Measurements from ENCODE around the gene SOX9.

SOX9 gene

GRCh38 chr17:72115781-72116525 is 4.9 kb upstream of the SOX9 start:
- POLR2A ChIA-PET = no interaction called here
- CTCF ChIA-PET = interaction anchor here (0.9 to 1.3 kb wide), 4 partner anchors 12 to 91 kb away, joined by 3 to 4 read pairs (median 3); no protein-coding TSS in a partner anchor
- peak; percentile 31 for DNase-seq (ENCODE audit: extremely low spot score)
- TF ChIP-seq, protein P1, sequence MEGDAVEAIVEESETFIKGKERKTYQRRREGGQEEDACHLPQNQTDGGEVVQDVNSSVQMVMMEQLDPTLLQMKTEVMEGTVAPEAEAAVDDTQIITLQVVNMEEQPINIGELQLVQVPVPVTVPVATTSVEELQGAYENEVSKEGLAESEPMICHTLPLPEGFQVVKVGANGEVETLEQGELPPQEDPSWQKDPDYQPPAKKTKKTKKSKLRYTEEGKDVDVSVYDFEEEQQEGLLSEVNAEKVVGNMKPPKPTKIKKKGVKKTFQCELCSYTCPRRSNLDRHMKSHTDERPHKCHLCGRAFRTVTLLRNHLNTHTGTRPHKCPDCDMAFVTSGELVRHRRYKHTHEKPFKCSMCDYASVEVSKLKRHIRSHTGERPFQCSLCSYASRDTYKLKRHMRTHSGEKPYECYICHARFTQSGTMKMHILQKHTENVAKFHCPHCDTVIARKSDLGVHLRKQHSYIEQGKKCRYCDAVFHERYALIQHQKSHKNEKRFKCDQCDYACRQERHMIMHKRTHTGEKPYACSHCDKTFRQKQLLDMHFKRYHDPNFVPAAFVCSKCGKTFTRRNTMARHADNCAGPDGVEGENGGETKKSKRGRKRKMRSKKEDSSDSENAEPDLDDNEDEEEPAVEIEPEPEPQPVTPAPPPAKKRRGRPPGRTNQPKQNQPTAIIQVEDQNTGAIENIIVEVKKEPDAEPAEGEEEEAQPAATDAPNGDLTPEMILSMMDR (IDR thresholded peaks at IDR 0.05; ENCODE audit: control extremely low read depth, extremely low read depth, low read depth, missing control alignments) = no peak

DNA sequence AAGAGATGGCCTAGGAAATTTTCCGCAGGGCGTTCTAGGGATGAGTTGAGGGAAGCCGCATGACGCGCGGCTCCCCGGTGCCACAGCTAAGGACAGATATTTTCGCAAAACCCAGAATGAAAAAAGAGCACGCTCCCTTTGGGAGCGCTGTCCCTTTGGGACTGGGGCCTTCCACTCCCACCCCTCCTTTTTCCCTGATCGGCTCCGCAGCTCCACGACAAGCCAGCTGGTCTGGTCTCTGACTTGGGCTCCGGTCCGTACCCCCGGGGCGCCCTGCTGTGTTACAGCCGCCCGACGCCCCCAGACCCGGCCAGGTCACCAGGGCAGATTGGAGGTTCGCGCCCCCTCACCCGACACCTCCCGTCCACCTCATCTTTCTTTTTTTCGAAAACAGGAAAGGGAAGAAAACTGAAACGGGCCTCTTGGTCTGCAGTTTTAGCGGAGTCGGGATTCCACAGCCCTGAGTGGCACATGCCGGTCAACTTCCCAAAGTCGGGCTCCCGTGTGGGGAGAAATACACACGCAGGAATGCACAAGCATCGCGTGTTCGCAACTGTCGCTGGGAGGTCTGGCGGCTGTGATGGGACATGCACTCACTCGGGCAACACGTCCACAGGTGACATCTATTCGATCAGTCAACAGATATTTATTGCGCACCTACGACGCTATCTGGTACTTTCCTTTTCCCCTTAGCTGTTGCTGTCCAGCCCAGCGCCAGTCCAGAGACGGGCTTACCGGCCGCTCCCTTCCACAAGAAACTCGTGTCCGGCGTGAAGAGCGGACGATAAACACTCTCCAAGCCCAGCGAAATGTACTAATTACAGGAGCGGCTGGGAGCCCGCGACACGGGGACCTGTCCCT is 3.9 kb upstream of the SOX9 start:
- no peak for DNase-seq (ENCODE audit: extremely low spot score)
- TF ChIP-seq, protein P1 (IDR thresholded peaks at IDR 0.05; ENCODE audit: control extremely low read depth, extremely low read depth, low read depth, missing control alignments) = no peak
- CTCF ChIA-PET = interaction anchor here (0.8 to 1.7 kb wide), 6 partner anchors 11 to 644 kb away, joined by 3 to 5 read pairs (median 3); no protein-coding TSS in a partner anchor
- POLR2A ChIA-PET = no interaction called here

DNA sequence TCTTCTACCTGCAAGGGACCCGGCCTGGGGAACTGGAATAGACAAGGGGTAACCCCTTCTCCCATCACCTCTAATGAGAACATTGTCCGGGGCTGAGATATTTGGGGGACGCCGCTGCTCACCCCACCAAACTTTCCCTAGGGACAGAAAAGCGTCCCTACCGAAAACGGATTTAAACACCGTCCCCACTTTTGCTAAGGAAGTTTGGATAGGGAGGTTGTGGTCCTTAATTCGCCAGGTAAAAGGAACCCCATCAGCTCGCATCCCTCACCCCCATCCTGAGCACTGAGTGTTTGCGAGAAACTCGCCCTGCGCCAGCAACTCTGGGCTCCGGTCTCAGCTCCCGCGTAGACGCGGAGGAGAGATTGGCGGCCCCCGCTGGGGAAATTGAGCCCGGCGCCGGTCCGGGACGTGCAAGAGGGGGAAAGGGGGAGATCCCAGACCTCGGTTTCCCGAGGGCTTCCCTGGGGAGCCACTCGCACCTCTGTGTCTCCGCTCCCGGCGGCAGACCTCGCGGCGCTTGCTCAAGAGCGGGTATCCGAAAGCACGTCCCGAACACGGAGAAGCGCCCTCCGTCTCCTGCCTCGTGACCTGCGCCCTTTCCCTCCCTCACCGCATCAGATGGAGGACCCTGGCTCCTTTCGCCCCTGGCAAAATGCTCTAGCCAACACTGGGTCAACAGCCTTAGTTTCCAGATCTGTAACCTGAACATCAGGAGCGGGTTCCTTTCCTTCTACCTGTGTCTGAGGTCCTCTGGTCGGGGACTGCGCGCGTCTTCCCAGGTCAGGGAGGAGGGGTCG is 3.1 kb upstream of the SOX9 start:
- TF ChIP-seq, protein P1 (IDR thresholded peaks at IDR 0.05; ENCODE audit: control extremely low read depth, extremely low read depth, low read depth, missing control alignments) = no peak
- ChIA-PET CTCF (interaction anchor here (0.8 to 1.7 kb wide), 5 partner anchors 11 to 645 kb away, joined by 3 to 5 read pairs (median 3); no protein-coding TSS in a partner anchor), POLR2A (no interaction called here)
- no peak for DNase-seq (ENCODE audit: extremely low spot score)

- ChIA-PET POLR2A (no interaction called here), CTCF (interaction anchor here (0.9 to 1.7 kb wide), 7 partner anchors 11 to 645 kb away, joined by 3 to 5 read pairs (median 3); no protein-coding TSS in a partner anchor)
- TF ChIP-seq, protein P1 (IDR thresholded peaks at IDR 0.05; ENCODE audit: control extremely low read depth, extremely low read depth, low read depth, missing control alignments) = peak; percentile 76
- DNase-seq (ENCODE audit: extremely low spot score) = peak; percentile 48
Measured at GRCh38 chr17:72118335-72119076, 2.3 kb upstream of the SOX9 start.

DNA sequence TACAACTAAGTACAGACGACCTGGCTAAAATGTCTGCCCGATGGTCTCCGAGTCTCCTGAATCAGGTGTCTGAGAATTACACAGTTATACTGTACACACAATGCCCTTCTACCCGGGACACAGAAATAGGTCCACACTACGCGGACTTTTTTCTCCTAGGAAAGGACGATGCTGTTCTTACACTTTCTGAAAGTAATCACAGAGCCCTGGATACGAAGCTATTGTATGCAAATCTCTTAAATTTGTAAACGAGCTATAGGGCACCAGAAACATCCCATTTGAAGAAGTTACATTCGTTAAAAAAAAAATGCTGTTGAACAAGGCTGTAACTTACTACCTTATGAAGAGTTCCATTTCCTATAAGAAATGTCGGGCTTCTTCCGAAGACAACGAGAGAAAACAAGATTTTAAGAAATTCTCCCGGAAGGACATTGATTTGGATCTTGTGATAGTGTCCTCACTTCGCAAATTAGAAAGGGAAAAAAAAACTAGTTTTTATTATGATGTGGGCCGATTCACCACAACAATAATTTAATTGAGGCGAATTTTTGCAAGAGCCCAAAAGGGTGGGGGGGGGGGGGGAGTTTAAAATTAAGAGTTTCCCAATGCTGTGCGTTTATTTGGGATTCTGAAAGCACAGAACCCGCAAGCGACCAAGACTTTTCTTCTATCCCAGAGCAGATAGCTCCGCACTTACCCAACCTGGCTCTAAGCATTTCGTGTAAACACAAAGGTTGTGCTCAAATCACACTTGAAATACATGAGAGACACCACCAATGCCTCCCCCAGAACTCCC is 1.5 kb upstream of the SOX9 start:
- POLR2A ChIA-PET = no interaction called here
- TF ChIP-seq, protein P1 (IDR thresholded peaks at IDR 0.05; ENCODE audit: control extremely low read depth, extremely low read depth, low read depth, missing control alignments) = no peak
- no peak for DNase-seq (ENCODE audit: extremely low spot score)
- CTCF ChIA-PET = interaction anchor here (0.6 to 3.0 kb wide), 12 partner anchors 8 to 646 kb away, joined by 3 to 13 read pairs (median 3); no protein-coding TSS in a partner anchor

All from GM10248 (cell line).